ENCODE measurements around the gene STIM2. TPM values are rescaled to one million over a fixed set of nuclear protein-coding genes. Genes with fewer than 3 reads are reported as not detected.

The STIM2 gene
- total and polyA plus RNA-seq, 2 of the 4 experiments (the other 2 are of a cell fraction), result 16.1 to 27.6 TPM

DNA sequence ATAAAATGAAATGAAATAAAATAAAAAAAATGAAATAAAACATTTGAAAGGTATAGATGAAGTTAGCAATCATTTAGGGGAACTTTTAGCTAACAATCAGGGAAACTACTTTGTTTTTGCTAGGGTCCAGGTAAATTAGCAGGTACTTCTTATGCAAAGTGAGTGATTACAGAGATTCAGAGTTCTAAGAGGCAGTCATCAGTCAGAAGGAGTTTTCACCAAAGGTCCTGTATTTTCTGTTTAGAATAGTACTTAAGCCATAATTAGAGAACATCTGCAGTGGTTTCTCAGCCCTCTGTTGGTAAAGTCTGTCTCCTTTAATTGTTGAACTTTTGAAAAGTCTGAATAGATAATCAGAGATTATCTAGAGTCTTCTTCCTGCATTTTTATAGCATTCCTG is 50.6 kb downstream of the STIM2 start:
- intact Hi-C loops (cut with micrococcal nuclease), result no loop called here
- no peaks in the 10 kb centered on the region for H4K20me1 ChIP-seq (ENCODE audit: insufficient read depth, low read length)

More for the DNA sequence above, 50.6 kb downstream of the STIM2 start:
- no peaks in the 10 kb centered on the region for H3K36me3 ChIP-seq (ENCODE audit: control insufficient read depth, insufficient read depth, low read length)
- H3K4ac ChIP-seq (ENCODE audit: low read depth, low read length), result no peak overlapping the region
- no peak overlapping the region for H2BK20ac ChIP-seq (ENCODE audit: low read depth, low read length)
- no peak overlapping the region for H3K4me3 ChIP-seq (ENCODE audit: insufficient read depth, low read depth, low read length)
- no peak overlapping the region for H3K27ac ChIP-seq (ENCODE audit: insufficient read depth, low read length)
- H4K91ac ChIP-seq (ENCODE audit: insufficient read depth, low read depth, low read length), result no peak overlapping the region
- TF ChIP-seq RAD21 (IDR thresholded peaks at IDR 0.05; ENCODE audit: low read length) (no peak), FOS (IDR thresholded peaks at IDR 0.05; ENCODE audit: low read depth, low read length) (no peak), RCOR1 (IDR thresholded peaks at IDR 0.05; ENCODE audit: insufficient replicate concordance, low read length) (no peak), SMC3 (IDR thresholded peaks at IDR 0.05; ENCODE audit: low read depth, low read length) (no peak), NFE2L2 (IDR thresholded peaks at IDR 0.05; ENCODE audit: low read depth, low read length) (no peak), BHLHE40 (IDR thresholded peaks at IDR 0.05; ENCODE audit: low read depth, low read length) (no peak), MAFK (IDR thresholded peaks at IDR 0.05; ENCODE audit: low read depth, low read length) (no peak), MXI1 (IDR thresholded peaks at IDR 0.05; ENCODE audit: borderline replicate concordance, low read depth, low read length) (no peak), MAZ (IDR thresholded peaks at IDR 0.05; ENCODE audit: borderline replicate concordance, low read depth, low read length) (no peak), CEBPB (IDR thresholded peaks at IDR 0.05; ENCODE audit: low read depth, low read length) (no peak), POLR2A (IDR thresholded peaks at IDR 0.05; ENCODE audit: low read depth, low read length) (no peak), CHD1 (IDR thresholded peaks at IDR 0.05; ENCODE audit: low read depth, low read length) (no peak), RFX5 (IDR thresholded peaks at IDR 0.05; ENCODE audit: low read depth, low read length) (no peak)
- TF ChIP-seq, protein P1, sequence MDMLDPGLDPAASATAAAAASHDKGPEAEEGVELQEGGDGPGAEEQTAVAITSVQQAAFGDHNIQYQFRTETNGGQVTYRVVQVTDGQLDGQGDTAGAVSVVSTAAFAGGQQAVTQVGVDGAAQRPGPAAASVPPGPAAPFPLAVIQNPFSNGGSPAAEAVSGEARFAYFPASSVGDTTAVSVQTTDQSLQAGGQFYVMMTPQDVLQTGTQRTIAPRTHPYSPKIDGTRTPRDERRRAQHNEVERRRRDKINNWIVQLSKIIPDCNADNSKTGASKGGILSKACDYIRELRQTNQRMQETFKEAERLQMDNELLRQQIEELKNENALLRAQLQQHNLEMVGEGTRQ (IDR thresholded peaks at IDR 0.05; ENCODE audit: low read depth, low read length), result no peak
- TF ChIP-seq, protein P2, sequence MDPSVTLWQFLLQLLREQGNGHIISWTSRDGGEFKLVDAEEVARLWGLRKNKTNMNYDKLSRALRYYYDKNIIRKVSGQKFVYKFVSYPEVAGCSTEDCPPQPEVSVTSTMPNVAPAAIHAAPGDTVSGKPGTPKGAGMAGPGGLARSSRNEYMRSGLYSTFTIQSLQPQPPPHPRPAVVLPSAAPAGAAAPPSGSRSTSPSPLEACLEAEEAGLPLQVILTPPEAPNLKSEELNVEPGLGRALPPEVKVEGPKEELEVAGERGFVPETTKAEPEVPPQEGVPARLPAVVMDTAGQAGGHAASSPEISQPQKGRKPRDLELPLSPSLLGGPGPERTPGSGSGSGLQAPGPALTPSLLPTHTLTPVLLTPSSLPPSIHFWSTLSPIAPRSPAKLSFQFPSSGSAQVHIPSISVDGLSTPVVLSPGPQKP (IDR thresholded peaks at IDR 0.05; ENCODE audit: borderline replicate concordance, low read depth, low read length), result no peak
- TF ChIP-seq, protein P3, sequence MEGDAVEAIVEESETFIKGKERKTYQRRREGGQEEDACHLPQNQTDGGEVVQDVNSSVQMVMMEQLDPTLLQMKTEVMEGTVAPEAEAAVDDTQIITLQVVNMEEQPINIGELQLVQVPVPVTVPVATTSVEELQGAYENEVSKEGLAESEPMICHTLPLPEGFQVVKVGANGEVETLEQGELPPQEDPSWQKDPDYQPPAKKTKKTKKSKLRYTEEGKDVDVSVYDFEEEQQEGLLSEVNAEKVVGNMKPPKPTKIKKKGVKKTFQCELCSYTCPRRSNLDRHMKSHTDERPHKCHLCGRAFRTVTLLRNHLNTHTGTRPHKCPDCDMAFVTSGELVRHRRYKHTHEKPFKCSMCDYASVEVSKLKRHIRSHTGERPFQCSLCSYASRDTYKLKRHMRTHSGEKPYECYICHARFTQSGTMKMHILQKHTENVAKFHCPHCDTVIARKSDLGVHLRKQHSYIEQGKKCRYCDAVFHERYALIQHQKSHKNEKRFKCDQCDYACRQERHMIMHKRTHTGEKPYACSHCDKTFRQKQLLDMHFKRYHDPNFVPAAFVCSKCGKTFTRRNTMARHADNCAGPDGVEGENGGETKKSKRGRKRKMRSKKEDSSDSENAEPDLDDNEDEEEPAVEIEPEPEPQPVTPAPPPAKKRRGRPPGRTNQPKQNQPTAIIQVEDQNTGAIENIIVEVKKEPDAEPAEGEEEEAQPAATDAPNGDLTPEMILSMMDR (conservative IDR thresholded peaks at IDR 0.05; ENCODE audit: low read depth, low read length), result no peak
- H3K4me1 ChIP-seq (ENCODE audit: control insufficient read depth, insufficient read depth, low read length), result peaks cover 3% of the 10 kb centered on the region
- BruUV-seq (replicated peaks), result no TSS peak
- H4K5ac ChIP-seq (ENCODE audit: low read depth, low read length), result no peak overlapping the region
- DNase-seq (no peak), ATAC-seq (ENCODE audit: low read depth) (no peak)
- no peaks in the 10 kb centered on the region for H3K9me3 ChIP-seq (ENCODE audit: control insufficient read depth, insufficient read depth, low read length)
- no peak overlapping the region for H2BK15ac ChIP-seq (ENCODE audit: low read depth, low read length)
- no peak overlapping the region for H3K4me2 ChIP-seq (ENCODE audit: low read depth, low read length)
- no peak overlapping the region for H2BK5ac ChIP-seq (ENCODE audit: low read depth, low read length, poor library complexity, severe bottlenecking)
- ChIA-PET CTCF (no interaction called here), POLR2A (ENCODE audit: unreplicated experiment) (no interaction called here)
- H3K9me1 ChIP-seq (ENCODE audit: insufficient read depth, low read length), result no peaks in the 10 kb centered on the region
- no peaks in the 10 kb centered on the region for H3K27me3 ChIP-seq (ENCODE audit: control insufficient read depth, insufficient read depth, low read length)
- H3K18ac ChIP-seq (ENCODE audit: low read depth, low read length), result no peak overlapping the region
- H3K23ac ChIP-seq (ENCODE audit: low read depth, low read length), result no peak overlapping the region
- H3K14ac ChIP-seq (replicated peaks; ENCODE audit: low read depth, low read length), result no peak overlapping the region
- H2AK5ac ChIP-seq (ENCODE audit: low read depth, low read length), result no peak overlapping the region
- no peak overlapping the region for H3K9ac ChIP-seq (ENCODE audit: low read depth, low read length)
- H3K79me1 ChIP-seq (ENCODE audit: low read depth in 1 of 2, low read length in 2 of 2), result peaks cover 10 to 16% of the 10 kb centered on the region in 2 experiments; a peak in 3 of 4 replicates
- no peak overlapping the region for H2AFZ ChIP-seq (replicated peaks; ENCODE audit: low read length, poor library complexity)
- H2AK9ac ChIP-seq (replicated peaks; ENCODE audit: low read depth, low read length, poor library complexity), result no peak overlapping the region
- no peak overlapping the region for H2BK120ac ChIP-seq (ENCODE audit: low read depth, low read length)
- H3K56ac ChIP-seq (ENCODE audit: extremely low read depth, insufficient read depth, low read length), result no peak overlapping the region
- H4K8ac ChIP-seq (ENCODE audit: low read depth in 2 of 2, low read length in 2 of 2), result no peak overlapping the region
- dilution Hi-C loops (cut with HindIII; ENCODE audit: low sequenced_read_pairs, unreplicated experiment) (no loop called here), in situ Hi-C loops (cut with MboI; ENCODE audit: low sequenced_read_pairs) (no loop called here)
